ENCODE data around the gene PACRG. TPM values are rescaled to one million over a fixed set of nuclear protein-coding genes. Genes with fewer than 3 reads are reported as not detected.

Gene PACRG
- total and polyA plus RNA-seq, 3 donors from 2014 or later = 54.0 to 84.6 (median 81.7) TPM

- intact Hi-C loops (cut with DNase I; ENCODE audit: low total_unique reads) = no loop called here
- no peak overlapping the region for H3K4me3 ChIP-seq
- peaks cover 6% of the 10 kb centered on the region for H3K4me1 ChIP-seq
- 67 to 81% methylated on average over 3 of the region's 3 CpGs for WGBS, 2 donors
- no peaks in the 10 kb centered on the region for H3K27me3 ChIP-seq
- DNase-seq = no peak
- H3K36me3 ChIP-seq (ENCODE audit: low read depth, missing control alignments) = no peaks in the 10 kb centered on the region
- no peak overlapping the region for H3K27ac ChIP-seq
- no peaks in the 10 kb centered on the region for H3K9me3 ChIP-seq
- TF ChIP-seq POLR2A (IDR thresholded peaks at IDR 0.05) (no peak), CTCF (IDR thresholded peaks at IDR 0.05) (no peak)
Observed at GRCh38 chr6:163197839-163198238, 470.1 kb downstream of the PACRG start.

- H3K36me3 ChIP-seq (ENCODE audit: low read depth, missing control alignments) = no peaks in the 10 kb centered on the region
- intact Hi-C loops (cut with DNase I; ENCODE audit: low total_unique reads) = no loop called here
- no peak overlapping the region for H3K4me3 ChIP-seq
- H3K4me1 ChIP-seq = no peaks in the 10 kb centered on the region
- WGBS, 2 donors = 63 to 72% methylated on average over 6 of the region's 6 CpGs
- no peak overlapping the region for H3K27ac ChIP-seq
- no peaks in the 10 kb centered on the region for H3K27me3 ChIP-seq
- TF ChIP-seq CTCF (IDR thresholded peaks at IDR 0.05) (no peak), POLR2A (IDR thresholded peaks at IDR 0.05) (no peak)
- no peak for DNase-seq
- H3K9me3 ChIP-seq = no peaks in the 10 kb centered on the region
Observed at GRCh38 chr6:163198396-163198795, 470.6 kb downstream of the PACRG start.

GRCh38 chr6:163199371-163199770 is 471.6 kb downstream of the PACRG start:
- intact Hi-C loops (cut with DNase I; ENCODE audit: low total_unique reads) = no loop called here
- TF ChIP-seq CTCF (IDR thresholded peaks at IDR 0.05) (no peak), POLR2A (IDR thresholded peaks at IDR 0.05) (no peak)
- Histone ChIP-seq H3K4me3 (no peak overlapping the region), H3K27me3 (no peaks in the 10 kb centered on the region), H3K9me3 (no peaks in the 10 kb centered on the region), H3K4me1 (no peaks in the 10 kb centered on the region), H3K27ac (peak overlapping the region in 1 of 2 donors; percentile 24), H3K36me3 (ENCODE audit: low read depth, missing control alignments) (no peaks in the 10 kb centered on the region)
- DNase-seq = no peak
- WGBS, 2 donors = 89% methylated on average over 4 of the region's 4 CpGs

GRCh38 chr6:163200289-163200688 is 472.5 kb downstream of the PACRG start:
- 88 to 91% methylated on average over 11 of the region's 11 CpGs for WGBS, 2 donors
- no peak for DNase-seq
- intact Hi-C loops (cut with DNase I; ENCODE audit: low total_unique reads) = no loop called here
- Histone ChIP-seq H3K4me1 (no peaks in the 10 kb centered on the region), H3K27ac (no peak overlapping the region), H3K9me3 (no peaks in the 10 kb centered on the region), H3K27me3 (no peaks in the 10 kb centered on the region), H3K36me3 (ENCODE audit: low read depth, missing control alignments) (no peaks in the 10 kb centered on the region), H3K4me3 (no peak overlapping the region)
- TF ChIP-seq POLR2A (IDR thresholded peaks at IDR 0.05) = no peak

GRCh38 chr6:163200694-163201093 is 472.9 kb downstream of the PACRG start:
- Histone ChIP-seq H3K4me1 (no peaks in the 10 kb centered on the region), H3K9me3 (no peaks in the 10 kb centered on the region), H3K27ac (no peak overlapping the region), H3K4me3 (no peak overlapping the region), H3K27me3 (no peaks in the 10 kb centered on the region), H3K36me3 (ENCODE audit: low read depth, missing control alignments) (no peaks in the 10 kb centered on the region)
- TF ChIP-seq POLR2A (IDR thresholded peaks at IDR 0.05) (no peak), CTCF (IDR thresholded peaks at IDR 0.05) (no peak)
- DNase-seq = no peak
- intact Hi-C loops (cut with DNase I; ENCODE audit: low total_unique reads) = no loop called here
- 95% methylated on average over 8 of the region's 8 CpGs for WGBS, 2 donors

Data from testis (tissue), 3 donors.